ENCODE measurements around the gene ISY1.

ISY1 gene

DNA sequence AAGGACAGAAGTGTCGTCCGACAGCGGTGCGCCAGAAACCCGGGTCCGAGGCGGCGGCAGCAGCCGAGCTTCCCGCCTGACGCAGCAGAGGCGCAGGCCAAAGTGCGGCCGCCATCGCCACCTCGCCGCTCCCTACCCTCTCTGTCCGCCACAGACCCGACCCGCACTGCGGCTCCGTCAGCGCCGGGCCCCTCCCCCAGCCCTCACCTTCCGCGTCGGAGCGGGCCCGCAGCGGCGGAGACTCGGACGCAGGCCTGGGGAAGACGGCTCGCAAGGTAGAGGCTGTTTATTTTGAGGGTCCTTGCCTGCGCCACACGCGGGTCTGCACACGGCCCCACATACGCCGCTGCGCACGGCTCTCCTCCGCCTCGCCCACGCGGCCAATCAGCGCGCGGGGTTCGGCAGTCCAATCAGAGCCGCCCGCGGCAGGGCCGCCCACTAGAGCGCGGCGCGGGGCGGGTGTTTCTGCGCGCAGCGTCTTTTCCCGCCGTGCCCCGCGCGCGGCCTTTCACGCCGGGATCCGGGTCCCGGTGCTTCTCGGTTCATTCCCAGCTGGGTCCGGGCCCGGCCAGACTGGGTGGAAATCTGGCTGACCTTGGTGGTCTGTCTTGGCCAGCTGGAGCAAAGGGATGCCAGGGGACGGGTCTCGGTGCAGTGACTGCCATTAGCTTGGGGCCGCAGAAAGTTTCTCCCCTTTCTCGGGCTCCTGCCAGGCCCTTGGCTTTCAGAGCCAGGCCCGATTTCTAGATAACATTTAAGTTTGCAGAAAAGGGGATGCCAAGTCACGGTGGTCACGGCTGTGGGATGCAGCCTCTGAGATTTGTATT, 22.9 kb upstream of the ISY1 start, which contains the start of gene CNBP:
TSS of gene CNBP (minus strand) at position 328 of the 827 bp plus-strand sequence. CDS start 12,139 bp downstream, outside the sequence.
- TF ChIP-seq, protein P1, sequence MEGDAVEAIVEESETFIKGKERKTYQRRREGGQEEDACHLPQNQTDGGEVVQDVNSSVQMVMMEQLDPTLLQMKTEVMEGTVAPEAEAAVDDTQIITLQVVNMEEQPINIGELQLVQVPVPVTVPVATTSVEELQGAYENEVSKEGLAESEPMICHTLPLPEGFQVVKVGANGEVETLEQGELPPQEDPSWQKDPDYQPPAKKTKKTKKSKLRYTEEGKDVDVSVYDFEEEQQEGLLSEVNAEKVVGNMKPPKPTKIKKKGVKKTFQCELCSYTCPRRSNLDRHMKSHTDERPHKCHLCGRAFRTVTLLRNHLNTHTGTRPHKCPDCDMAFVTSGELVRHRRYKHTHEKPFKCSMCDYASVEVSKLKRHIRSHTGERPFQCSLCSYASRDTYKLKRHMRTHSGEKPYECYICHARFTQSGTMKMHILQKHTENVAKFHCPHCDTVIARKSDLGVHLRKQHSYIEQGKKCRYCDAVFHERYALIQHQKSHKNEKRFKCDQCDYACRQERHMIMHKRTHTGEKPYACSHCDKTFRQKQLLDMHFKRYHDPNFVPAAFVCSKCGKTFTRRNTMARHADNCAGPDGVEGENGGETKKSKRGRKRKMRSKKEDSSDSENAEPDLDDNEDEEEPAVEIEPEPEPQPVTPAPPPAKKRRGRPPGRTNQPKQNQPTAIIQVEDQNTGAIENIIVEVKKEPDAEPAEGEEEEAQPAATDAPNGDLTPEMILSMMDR (IDR thresholded peaks at IDR 0.05; ENCODE audit: control insufficient read depth, insufficient read depth, low read depth, low read length, missing control alignments), result no peak
- DNase-seq (ENCODE audit: low read depth), result peak; percentile 69
- peak within 1 kb of the TSS; percentile 70 for H3K4me3 ChIP-seq (ENCODE audit: control insufficient read depth, low read depth, low read length)

DNA sequence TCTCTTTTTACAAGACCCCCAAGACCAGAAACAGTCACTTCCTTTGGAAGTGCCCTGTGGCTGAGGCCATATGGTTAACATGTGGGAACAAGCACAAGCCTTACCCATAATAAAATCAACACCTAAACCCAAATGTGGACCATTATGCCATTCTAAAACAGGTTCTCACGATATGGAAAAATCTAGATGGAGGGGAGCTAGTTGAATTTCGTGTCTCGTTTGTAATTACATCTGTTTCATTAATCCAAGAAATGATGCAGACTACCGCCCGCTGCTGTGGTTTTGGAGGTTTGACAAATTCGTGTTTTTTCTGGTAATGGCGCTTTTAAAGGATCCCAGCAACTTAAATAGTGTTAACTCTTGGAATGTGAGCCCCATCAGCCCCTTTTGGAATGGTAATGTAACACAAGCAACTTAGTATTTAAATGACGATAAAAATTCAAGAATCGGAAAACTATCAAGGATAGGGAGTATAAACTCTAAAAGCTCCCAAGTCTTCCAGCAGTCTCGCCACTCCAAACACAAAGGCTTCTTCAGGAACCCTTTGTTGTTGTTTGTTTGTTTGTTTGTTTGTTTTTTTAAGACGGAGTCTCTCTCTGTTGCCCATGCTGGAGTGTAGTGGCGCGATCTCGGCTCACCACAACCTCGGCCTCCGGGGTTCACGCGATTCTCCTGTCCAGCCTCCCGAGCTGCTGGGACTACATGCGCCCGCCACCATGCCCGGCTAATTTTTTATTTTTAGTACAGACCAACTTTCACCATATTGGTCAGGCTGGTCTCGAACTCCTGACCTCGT, 21.7 kb upstream of the ISY1 start:
- peak overlapping the region; percentile 70 for H3K4me3 ChIP-seq (ENCODE audit: control insufficient read depth, low read depth, low read length)
- peak; percentile 31 for DNase-seq (ENCODE audit: low read depth)
- TF ChIP-seq, protein P1 (IDR thresholded peaks at IDR 0.05; ENCODE audit: control insufficient read depth, insufficient read depth, low read depth, low read length, missing control alignments), result no peak

DNA sequence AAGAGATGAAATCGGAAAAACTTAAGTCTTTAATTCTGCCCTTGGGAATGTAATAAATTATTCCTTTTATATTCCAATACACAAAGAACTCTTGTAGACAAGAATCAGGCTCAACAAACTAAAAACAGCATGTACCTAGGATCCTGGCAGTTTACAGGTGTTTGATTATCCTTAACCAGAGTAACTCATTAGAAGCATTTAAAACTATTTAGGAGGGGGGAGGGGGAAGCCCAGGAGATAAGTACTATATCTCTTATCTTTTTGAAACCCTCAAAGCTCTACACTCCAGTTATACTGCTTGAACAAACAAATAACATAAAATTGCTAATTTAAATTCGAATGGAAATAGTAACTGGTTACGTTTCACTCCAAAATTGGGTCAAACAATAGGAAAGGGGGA, 21.0 kb upstream of the ISY1 start:
- H3K4me3 ChIP-seq (ENCODE audit: control insufficient read depth, low read depth, low read length), result peak overlapping the region; percentile 70
- no peak for DNase-seq (ENCODE audit: low read depth)
- TF ChIP-seq, protein P1 (IDR thresholded peaks at IDR 0.05; ENCODE audit: control insufficient read depth, insufficient read depth, low read depth, low read length, missing control alignments), result no peak

DNA sequence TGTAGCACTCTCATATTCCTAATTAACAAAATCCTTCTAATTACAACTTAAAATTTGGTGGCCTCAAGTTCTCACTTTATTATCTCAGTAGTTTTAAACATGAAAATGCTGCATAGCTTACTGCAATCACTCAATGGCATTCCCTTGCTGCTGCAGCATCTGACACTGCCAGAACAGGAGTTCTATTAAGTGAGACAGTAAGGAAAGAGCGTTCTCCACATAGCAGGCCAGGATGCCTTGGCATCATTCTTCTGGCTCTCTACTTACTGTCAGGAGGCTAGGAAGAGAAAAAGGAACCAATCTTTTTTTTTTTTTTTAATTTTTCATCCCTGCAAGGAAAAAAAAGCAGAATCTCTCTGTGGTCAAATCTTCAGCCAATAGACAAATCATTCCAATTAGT, 19.6 kb upstream of the ISY1 start:
- no peak overlapping the region for H3K4me3 ChIP-seq (ENCODE audit: control insufficient read depth, low read depth, low read length)
- TF ChIP-seq, protein P1 (IDR thresholded peaks at IDR 0.05; ENCODE audit: control insufficient read depth, insufficient read depth, low read depth, low read length, missing control alignments), result no peak
- DNase-seq (ENCODE audit: low read depth), result no peak

DNA sequence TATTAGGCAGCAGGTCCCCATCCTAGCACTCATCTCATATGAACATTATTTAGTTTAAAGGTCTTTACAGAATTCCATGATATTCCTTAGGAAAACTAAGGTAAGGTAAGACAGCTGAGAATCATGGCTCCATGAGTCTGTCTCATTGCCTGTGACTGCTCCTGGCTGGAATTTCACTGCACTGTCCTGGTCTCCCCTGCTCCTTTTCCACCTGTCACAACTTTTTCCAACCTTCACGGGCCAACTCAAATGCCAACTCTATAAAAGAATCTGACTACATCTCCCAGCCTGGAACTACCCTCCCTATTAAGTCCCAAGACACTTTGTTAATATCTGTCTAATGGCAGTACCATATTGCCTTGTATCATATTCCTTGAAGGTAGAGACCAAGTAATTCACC, 15.2 kb upstream of the ISY1 start:
- TF ChIP-seq, protein P1 (IDR thresholded peaks at IDR 0.05; ENCODE audit: control insufficient read depth, insufficient read depth, low read depth, low read length, missing control alignments), result no peak
- H3K4me3 ChIP-seq (ENCODE audit: control insufficient read depth, low read depth, low read length), result no peak overlapping the region

DNA sequence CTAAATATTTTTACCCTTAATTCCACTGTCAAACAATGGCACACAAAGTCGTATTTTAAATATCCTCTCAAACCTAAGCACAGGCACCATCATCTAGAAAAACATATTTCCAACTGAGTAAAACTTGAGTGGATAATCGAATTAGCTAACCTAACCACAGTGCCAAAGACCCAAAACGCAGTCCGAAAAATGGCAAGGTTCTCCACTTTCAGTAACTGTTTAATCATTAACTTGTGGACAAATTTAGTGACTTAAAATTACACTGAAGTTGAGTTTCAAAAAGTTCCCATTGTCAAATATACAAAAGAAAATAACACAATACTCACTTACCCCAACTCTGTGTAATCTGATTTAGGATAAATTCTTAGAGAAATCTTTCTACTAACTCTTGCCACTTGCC, 12.9 kb upstream of the ISY1 start:
- H3K4me3 ChIP-seq (ENCODE audit: control insufficient read depth, low read depth, low read length), result no peak overlapping the region
- DNase-seq (ENCODE audit: low read depth), result no peak
- TF ChIP-seq, protein P1 (IDR thresholded peaks at IDR 0.05; ENCODE audit: control insufficient read depth, insufficient read depth, low read depth, low read length, missing control alignments), result no peak

More for the DNA sequence above, 15.2 kb upstream of the ISY1 start:
- no peak for DNase-seq (ENCODE audit: low read depth)
